T-helper 1 cell treated with Interleukin-12 subunit alpha and Interleukin-12 subunit beta and Interleukin-4 antibody, amounts not matched to agents 30 μg/mL and 1 μg/mL, for 36 hours (primary cell): ENCODE data around the gene KIF18B.

Experiments used
- H3K27ac Mint-ChIP-seq: one replicate; pipeline ENCODE4 v1.8.0; 2021; ENCODE audit warnings: mild to moderate bottlenecking, mixed read lengths
- H3K27me3 Mint-ChIP-seq: one replicate; pipeline ENCODE4 v1.8.0; 2021; ENCODE audit warnings: low read depth, mixed read lengths
- H3K36me3 Mint-ChIP-seq: one replicate; pipeline ENCODE4 v1.8.0; 2021; ENCODE audit warnings: low read depth, mixed read lengths
- H3K4me1 Mint-ChIP-seq: one replicate; pipeline ENCODE4 v1.8.0; 2021; ENCODE audit warnings: low read depth, mixed read lengths
- H3K4me3 Mint-ChIP-seq: one replicate; pipeline ENCODE4 v1.8.0; 2021; ENCODE audit warnings: mild to moderate bottlenecking, moderate library complexity, mixed read lengths
- H3K9me3 Mint-ChIP-seq: one replicate; pipeline ENCODE4 v1.8.0; 2021; ENCODE audit warnings: mixed read lengths

Gene KIF18B

GRCh38 chr17:44947461-44948314 is at the start of gene KIF18B:
Gene KIF18B (minus strand): TSS chr17:44947773. CDS start chr17:44936344, 11,429 bp downstream.
- Mint-ChIP-seq H3K9me3 (no peaks in the 10 kb centered on the region), H3K36me3 (peaks cover 10% of the 10 kb centered on the region), H3K27me3 (no peaks in the 10 kb centered on the region), H3K4me3 (peak within 1 kb of the TSS; percentile 94), H3K27ac (peak within 1 kb of the TSS; percentile 95), H3K4me1 (peaks cover 19% of the 10 kb centered on the region)

- Mint-ChIP-seq H3K9me3 (no peaks in the 10 kb centered on the region), H3K4me1 (no peaks in the 10 kb centered on the region), H3K4me3 (no peak overlapping the region), H3K36me3 (no peaks in the 10 kb centered on the region), H3K27me3 (peaks cover 22% of the 10 kb centered on the region), H3K27ac (no peak overlapping the region)
Observed at GRCh38 chr17:44996304-44996703, 48.7 kb upstream of the KIF18B start.

GRCh38 chr17:44995436-44996001 is 47.9 kb upstream of the KIF18B start:
- no peak overlapping the region for H3K27ac Mint-ChIP-seq
- no peaks in the 10 kb centered on the region for H3K9me3 Mint-ChIP-seq
- H3K36me3 Mint-ChIP-seq: no peaks in the 10 kb centered on the region
- H3K4me1 Mint-ChIP-seq: no peaks in the 10 kb centered on the region
- H3K4me3 Mint-ChIP-seq: no peak overlapping the region
- H3K27me3 Mint-ChIP-seq: peaks cover 21% of the 10 kb centered on the region

- no peaks in the 10 kb centered on the region for H3K36me3 Mint-ChIP-seq
- H3K27ac Mint-ChIP-seq: no peak overlapping the region
- peaks cover 40% of the 10 kb centered on the region for H3K27me3 Mint-ChIP-seq
- no peak overlapping the region for H3K4me3 Mint-ChIP-seq
- H3K4me1 Mint-ChIP-seq: no peaks in the 10 kb centered on the region
- H3K9me3 Mint-ChIP-seq: no peaks in the 10 kb centered on the region
Observed at GRCh38 chr17:44992242-44992939, 44.8 kb upstream of the KIF18B start.

GRCh38 chr17:44990994-44991393 is 43.4 kb upstream of the KIF18B start:
- Mint-ChIP-seq H3K4me3 (no peak overlapping the region), H3K27me3 (peaks cover 44% of the 10 kb centered on the region), H3K9me3 (no peaks in the 10 kb centered on the region), H3K36me3 (no peaks in the 10 kb centered on the region), H3K27ac (no peak overlapping the region), H3K4me1 (no peaks in the 10 kb centered on the region)

GRCh38 chr17:44989552-44990138 is 42.1 kb upstream of the KIF18B start:
- no peaks in the 10 kb centered on the region for H3K9me3 Mint-ChIP-seq
- no peak overlapping the region for H3K4me3 Mint-ChIP-seq
- no peaks in the 10 kb centered on the region for H3K4me1 Mint-ChIP-seq
- H3K27me3 Mint-ChIP-seq: peaks cover 48% of the 10 kb centered on the region
- H3K27ac Mint-ChIP-seq: no peak overlapping the region
- no peaks in the 10 kb centered on the region for H3K36me3 Mint-ChIP-seq

- H3K4me1 Mint-ChIP-seq: no peaks in the 10 kb centered on the region
- H3K36me3 Mint-ChIP-seq: no peaks in the 10 kb centered on the region
- H3K9me3 Mint-ChIP-seq: no peaks in the 10 kb centered on the region
- H3K27ac Mint-ChIP-seq: no peak overlapping the region
- no peak overlapping the region for H3K4me3 Mint-ChIP-seq
- peaks cover 48% of the 10 kb centered on the region for H3K27me3 Mint-ChIP-seq
Observed at GRCh38 chr17:44988044-44988942, 40.7 kb upstream of the KIF18B start.

- Mint-ChIP-seq H3K36me3 (no peaks in the 10 kb centered on the region), H3K27ac (no peak overlapping the region), H3K27me3 (peaks cover 60% of the 10 kb centered on the region), H3K4me1 (no peaks in the 10 kb centered on the region), H3K9me3 (no peaks in the 10 kb centered on the region), H3K4me3 (no peak overlapping the region)
Observed at GRCh38 chr17:44983563-44983962, 36.0 kb upstream of the KIF18B start.

GRCh38 chr17:44982113-44982702 is 34.6 kb upstream of the KIF18B start:
- peaks cover 56% of the 10 kb centered on the region for H3K27me3 Mint-ChIP-seq
- H3K9me3 Mint-ChIP-seq: no peaks in the 10 kb centered on the region
- H3K27ac Mint-ChIP-seq: no peak overlapping the region
- no peak overlapping the region for H3K4me3 Mint-ChIP-seq
- H3K4me1 Mint-ChIP-seq: no peaks in the 10 kb centered on the region
- no peaks in the 10 kb centered on the region for H3K36me3 Mint-ChIP-seq

GRCh38 chr17:44981221-44981968 is 33.8 kb upstream of the KIF18B start:
- Mint-ChIP-seq H3K27me3 (peaks cover 56% of the 10 kb centered on the region), H3K27ac (no peak overlapping the region), H3K4me1 (no peaks in the 10 kb centered on the region), H3K4me3 (no peak overlapping the region), H3K9me3 (no peaks in the 10 kb centered on the region), H3K36me3 (no peaks in the 10 kb centered on the region)

GRCh38 chr17:44979426-44979995 is 31.9 kb upstream of the KIF18B start:
- no peaks in the 10 kb centered on the region for H3K9me3 Mint-ChIP-seq
- peaks cover 54% of the 10 kb centered on the region for H3K27me3 Mint-ChIP-seq
- H3K4me1 Mint-ChIP-seq: no peaks in the 10 kb centered on the region
- H3K36me3 Mint-ChIP-seq: no peaks in the 10 kb centered on the region
- H3K4me3 Mint-ChIP-seq: no peak overlapping the region
- H3K27ac Mint-ChIP-seq: no peak overlapping the region

- peaks cover 57% of the 10 kb centered on the region for H3K27me3 Mint-ChIP-seq
- no peaks in the 10 kb centered on the region for H3K9me3 Mint-ChIP-seq
- H3K4me1 Mint-ChIP-seq: no peaks in the 10 kb centered on the region
- no peaks in the 10 kb centered on the region for H3K36me3 Mint-ChIP-seq
- H3K27ac Mint-ChIP-seq: no peak overlapping the region
- no peak overlapping the region for H3K4me3 Mint-ChIP-seq
Observed at GRCh38 chr17:44978807-44979206, 31.2 kb upstream of the KIF18B start.
